Measurements from ENCODE around the gene DPH2. TPM values are rescaled to one million over a fixed set of nuclear protein-coding genes. Genes with fewer than 3 reads are reported as not detected.

DPH2 gene
- total RNA-seq, 4 donors from 2014 or later: 13.1 to 29.4 (median 17.1) TPM

- intact Hi-C loops (cut with DNase I; ENCODE audit: low total_unique reads) (no loop called here), in situ Hi-C loops (cut with MboI; ENCODE audit: low pct_ligation_motif_present in 1 of 4, low pct_unique_long_range_greater_than_20kb in 1 of 4, low sequenced_read_pairs in 3 of 4) (no loop called here)
- Histone ChIP-seq H3K27me3 (no peaks in the 10 kb centered on the region), H3K9me3 (no peaks in the 10 kb centered on the region), H3K4me3 (peak overlapping the region in 2 of 4 donors; percentile 73 to 89), H3K27ac (no peak overlapping the region), H3K4me1 (peaks cover 16 to 27% (median 23%) of the 10 kb centered on the region in 4 donors), H3K36me3 (no peaks in the 10 kb centered on the region)
- no peak for DNase-seq
- 86% methylated on average over 9 of the region's 9 CpGs; no CpG with 5 or more reads in 1 of the 2 donors for WGBS, 2 donors (ENCODE audit: low coverage in 1 of 2)
- TF ChIP-seq, protein P1, sequence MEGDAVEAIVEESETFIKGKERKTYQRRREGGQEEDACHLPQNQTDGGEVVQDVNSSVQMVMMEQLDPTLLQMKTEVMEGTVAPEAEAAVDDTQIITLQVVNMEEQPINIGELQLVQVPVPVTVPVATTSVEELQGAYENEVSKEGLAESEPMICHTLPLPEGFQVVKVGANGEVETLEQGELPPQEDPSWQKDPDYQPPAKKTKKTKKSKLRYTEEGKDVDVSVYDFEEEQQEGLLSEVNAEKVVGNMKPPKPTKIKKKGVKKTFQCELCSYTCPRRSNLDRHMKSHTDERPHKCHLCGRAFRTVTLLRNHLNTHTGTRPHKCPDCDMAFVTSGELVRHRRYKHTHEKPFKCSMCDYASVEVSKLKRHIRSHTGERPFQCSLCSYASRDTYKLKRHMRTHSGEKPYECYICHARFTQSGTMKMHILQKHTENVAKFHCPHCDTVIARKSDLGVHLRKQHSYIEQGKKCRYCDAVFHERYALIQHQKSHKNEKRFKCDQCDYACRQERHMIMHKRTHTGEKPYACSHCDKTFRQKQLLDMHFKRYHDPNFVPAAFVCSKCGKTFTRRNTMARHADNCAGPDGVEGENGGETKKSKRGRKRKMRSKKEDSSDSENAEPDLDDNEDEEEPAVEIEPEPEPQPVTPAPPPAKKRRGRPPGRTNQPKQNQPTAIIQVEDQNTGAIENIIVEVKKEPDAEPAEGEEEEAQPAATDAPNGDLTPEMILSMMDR (IDR thresholded peaks at IDR 0.05): no peak
- TF ChIP-seq POLR2A (IDR thresholded peaks at IDR 0.05) (no peak), POLR2AphosphoS5 (IDR thresholded peaks at IDR 0.05) (no peak), EP300 (IDR thresholded peaks at IDR 0.05; ENCODE audit: low read depth) (no peak)
These were observed 1.1 kb downstream of the DPH2 start for GRCh38 chr1:43970911-43971310.

- intact Hi-C loops (cut with DNase I; ENCODE audit: low total_unique reads): no loop called here
- Histone ChIP-seq H3K9me3 (no peaks in the 10 kb centered on the region), H3K4me3 (no peak overlapping the region), H3K27ac (no peak overlapping the region), H3K4me1 (peaks cover 21 to 32% (median 28%) of the 10 kb centered on the region in 4 donors), H3K27me3 (no peaks in the 10 kb centered on the region), H3K36me3 (no peaks in the 10 kb centered on the region)
- 97 to 100% methylated on average over 1 to 17 of the region's 17 CpGs for WGBS, 2 donors (ENCODE audit: low coverage in 1 of 2)
- no peak for TF ChIP-seq POLR2AphosphoS5 (IDR thresholded peaks at IDR 0.05)
- TF ChIP-seq, protein P1 (IDR thresholded peaks at IDR 0.05): no peak
- TF ChIP-seq EP300 (IDR thresholded peaks at IDR 0.05; ENCODE audit: low read depth): no peak
- no peak for TF ChIP-seq POLR2A (IDR thresholded peaks at IDR 0.05)
- in situ Hi-C loops (cut with MboI; ENCODE audit: low pct_ligation_motif_present in 1 of 4, low pct_unique_long_range_greater_than_20kb in 1 of 4, low sequenced_read_pairs in 3 of 4): no loop called here
- DNase-seq: no peak
These were observed 1.6 kb downstream of the DPH2 start for GRCh38 chr1:43971336-43971980.

- Histone ChIP-seq H3K9me3 (no peaks in the 10 kb centered on the region), H3K27me3 (no peaks in the 10 kb centered on the region), H3K4me3 (peak overlapping the region; percentile 60 to 97 (median 94)), H3K27ac (peak overlapping the region; percentile 90 to 96 (median 96)), H3K4me1 (peaks cover 38 to 52% (median 47%) of the 10 kb centered on the region in 4 donors), H3K36me3 (peaks cover 0 to 5% (median 0%) of the 10 kb centered on the region in 4 donors)
- no peak for TF ChIP-seq POLR2AphosphoS5 (IDR thresholded peaks at IDR 0.05)
- TF ChIP-seq EP300 (IDR thresholded peaks at IDR 0.05; ENCODE audit: low read depth): no peak
- no peak for TF ChIP-seq POLR2A (IDR thresholded peaks at IDR 0.05)
- TF ChIP-seq, protein P1 (IDR thresholded peaks at IDR 0.05): no peak
- intact Hi-C loops (cut with DNase I; ENCODE audit: low total_unique reads) (no loop called here), in situ Hi-C loops (cut with MboI; ENCODE audit: low pct_ligation_motif_present in 1 of 4, low pct_unique_long_range_greater_than_20kb in 1 of 4, low sequenced_read_pairs in 3 of 4) (no loop called here)
- no peak for DNase-seq
- 30 to 32% methylated on average over 7 to 9 of the region's 9 CpGs for WGBS, 2 donors (ENCODE audit: low coverage in 1 of 2)
These were observed 4.2 kb downstream of the DPH2 start for GRCh38 chr1:43973981-43974442.

- peak within 1 kb of the TSS; percentile 60 to 97 (median 94) for H3K4me3 ChIP-seq
- intact Hi-C loops (cut with DNase I; ENCODE audit: low total_unique reads): no loop called here
- TF ChIP-seq POLR2A (IDR thresholded peaks at IDR 0.05) (peak; percentile 94), POLR2AphosphoS5 (IDR thresholded peaks at IDR 0.05) (peak; percentile 97), EP300 (IDR thresholded peaks at IDR 0.05; ENCODE audit: low read depth) (no peak)
- TF ChIP-seq, protein P1 (IDR thresholded peaks at IDR 0.05): peak; percentile 9 to 82 (median 24)
- DNase-seq: peak; percentile 98
- H3K9me3 ChIP-seq: no peaks in the 10 kb centered on the region
- H3K27ac ChIP-seq: peak within 1 kb of the TSS; percentile 90 to 96 (median 96)
- peaks cover 0 to 5% (median 0%) of the 10 kb centered on the region in 4 donors for H3K36me3 ChIP-seq
- 0% methylated on average over 66 of the region's 93 CpGs; no CpG with 5 or more reads in 1 of the 2 donors for WGBS, 2 donors (ENCODE audit: low coverage in 1 of 2)
- in situ Hi-C loops (cut with MboI; ENCODE audit: low pct_ligation_motif_present in 1 of 4, low pct_unique_long_range_greater_than_20kb in 1 of 4, low sequenced_read_pairs in 3 of 4): no loop called here
- no peaks in the 10 kb centered on the region for H3K27me3 ChIP-seq
- H3K4me1 ChIP-seq: peaks cover 38 to 52% (median 48%) of the 10 kb centered on the region in 4 donors
These were observed 4.8 kb downstream of the DPH2 start, which contains the start of gene ATP6V0B for GRCh38 chr1:43974443-43975248. TSS of gene ATP6V0B (plus strand) at chr1:43974960. CDS start at chr1:43975041, 81 bp downstream.

Data from transverse colon (tissue), 4 donors.